Fibroblast of lung (primary cell): Measurements from ENCODE around the gene LRMDA.

ENCODE experiments used
- CTCF ChIP-seq, 2 donors: IDR thresholded peaks in 1 of 2; conservative IDR thresholded peaks in 1 of 2; 1 replicate in 1 of 2; 2 replicates in 1 of 2; pipeline ENCODE4 v1.5.1; 2011 to 2012; ENCODE audit warnings: low read length in 2 of 2, control low read depth in 1 of 2, inconsistent platforms in 1 of 2, low read depth in 1 of 2, mild to moderate bottlenecking in 1 of 2
- EZH2 ChIP-seq: IDR thresholded peaks from 2 replicates; pipeline ENCODE4 v1.5.1; 2012; ENCODE audit warnings: low read length, control low read depth, mild to moderate bottlenecking; ENCODE audit errors: missing control alignments

- TF ChIP-seq CTCF (conservative IDR thresholded peaks at IDR 0.05 in 1 of 2, IDR thresholded peaks at IDR 0.05 in 1 of 2; ENCODE audit: low read depth in 1 of 2, low read length in 2 of 2) (no peak), EZH2 (no peak)
Observed at GRCh38 chr10:76430061-76430645, 998.7 kb downstream of the LRMDA start.
